Fibroblast of skin of back (primary cell): Measurements from ENCODE around the gene CCDC80.
"Not testable (repeated sequence)": the region's sequence is repeated elsewhere in the genome, so short reads cannot be mapped to it uniquely, and the experiment has no call there.

Experiments used
- DNase-seq: peaks from one replicate; pipeline ENCODE4 v3.0.0-alpha.2; 2013

The CCDC80 gene

DNA sequence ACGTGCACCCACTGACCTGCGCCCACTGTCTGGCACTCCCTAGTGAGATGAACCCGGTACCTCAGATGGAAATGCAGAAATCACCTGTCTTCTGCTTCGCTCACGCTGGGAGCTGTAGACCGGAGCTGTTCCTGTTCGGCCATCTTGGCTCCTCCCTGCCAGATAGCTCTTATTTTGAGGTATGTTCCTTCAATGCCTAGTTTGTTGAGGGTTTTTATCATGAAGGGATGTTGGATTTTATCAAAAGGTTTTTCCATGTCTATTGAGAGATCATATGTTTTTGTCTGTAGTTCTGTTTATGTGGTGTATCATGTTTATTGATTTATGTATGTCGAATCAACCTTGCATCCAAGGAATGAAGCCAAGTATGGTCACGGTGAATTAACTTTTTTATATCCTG lies 24.1 kb upstream of the CCDC80 start:
- not testable (repeated sequence) for DNase-seq

DNA sequence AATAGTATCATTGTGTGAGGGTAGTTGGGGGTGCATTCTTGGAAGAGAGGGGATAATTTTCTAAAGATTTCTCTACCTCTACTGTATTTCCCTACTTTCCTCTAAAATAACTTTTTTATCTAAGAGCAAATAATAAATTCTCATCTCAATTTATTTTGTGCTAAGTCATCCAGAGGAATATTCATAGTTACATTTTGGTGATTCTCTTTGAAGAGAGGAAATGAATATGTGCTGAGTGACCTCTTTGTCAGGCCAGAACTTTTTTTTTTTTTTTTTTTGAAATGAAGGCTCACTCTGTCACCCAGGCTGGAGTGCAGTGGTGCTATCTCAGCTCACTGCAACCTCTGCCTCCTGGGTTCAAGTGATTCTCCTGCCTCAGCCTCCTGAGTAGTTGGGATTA lies 15.1 kb upstream of the CCDC80 start:
- peak; percentile 69 for DNase-seq

DNA sequence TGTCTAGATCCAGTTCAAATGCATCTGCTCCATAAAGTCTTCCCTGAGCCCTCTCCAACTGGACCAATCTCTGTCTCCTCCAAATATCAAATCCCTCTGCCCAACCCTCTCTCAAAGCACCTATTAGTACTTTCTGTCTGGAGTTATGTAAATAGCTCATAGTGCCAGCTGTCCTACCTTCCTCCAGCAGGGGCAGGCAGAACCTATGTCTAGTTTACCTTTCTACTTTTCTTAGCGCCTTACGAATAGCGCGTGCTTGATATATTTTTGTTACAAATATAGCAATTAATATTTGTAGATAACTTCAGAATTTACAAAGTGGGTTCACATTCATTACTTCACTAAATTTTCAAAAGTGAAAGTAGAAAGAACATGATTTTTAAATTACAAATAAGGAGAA lies 14.0 kb upstream of the CCDC80 start:
- DNase-seq, result no peak

DNA sequence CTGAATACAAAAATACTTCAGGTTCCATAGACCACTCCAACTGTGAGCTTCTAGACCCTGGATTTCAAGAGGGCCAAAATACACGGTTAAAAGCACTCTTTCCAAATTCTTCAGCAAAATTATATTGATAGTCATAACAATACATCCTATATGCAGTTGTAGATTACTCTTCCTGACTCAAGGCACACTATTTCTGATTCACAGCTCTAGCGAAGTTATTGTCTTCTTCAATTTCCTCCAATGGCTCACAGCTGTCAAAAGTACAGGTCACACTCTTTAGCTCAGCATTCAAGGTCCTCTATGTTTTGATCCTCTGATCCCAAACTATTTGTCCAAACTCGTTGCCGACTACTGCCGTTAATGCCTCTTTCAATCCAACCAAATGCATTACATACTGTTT lies 13.5 kb upstream of the CCDC80 start:
- DNase-seq, result no peak

DNA sequence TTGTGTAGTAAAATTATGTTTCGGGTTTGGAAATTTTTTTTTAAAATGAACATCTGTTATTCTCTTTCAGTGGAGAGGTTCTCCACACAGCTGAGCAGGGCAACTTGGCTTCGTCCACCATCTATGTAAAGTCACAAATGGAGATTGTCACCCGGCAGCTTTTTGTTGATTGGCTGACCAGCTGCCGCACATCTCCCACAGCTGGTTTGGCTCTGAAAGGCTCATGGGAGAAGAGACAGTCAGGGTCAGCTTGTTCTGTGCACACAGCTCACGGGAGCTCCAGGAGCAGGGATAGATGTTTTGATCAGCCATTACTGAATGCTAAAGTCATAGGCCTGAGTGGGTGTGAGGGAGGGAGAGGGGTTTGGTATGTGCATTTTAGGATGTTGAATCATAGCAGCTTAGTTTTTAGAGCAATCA lies 12.9 kb upstream of the CCDC80 start:
- peak; percentile 97 for DNase-seq

DNA sequence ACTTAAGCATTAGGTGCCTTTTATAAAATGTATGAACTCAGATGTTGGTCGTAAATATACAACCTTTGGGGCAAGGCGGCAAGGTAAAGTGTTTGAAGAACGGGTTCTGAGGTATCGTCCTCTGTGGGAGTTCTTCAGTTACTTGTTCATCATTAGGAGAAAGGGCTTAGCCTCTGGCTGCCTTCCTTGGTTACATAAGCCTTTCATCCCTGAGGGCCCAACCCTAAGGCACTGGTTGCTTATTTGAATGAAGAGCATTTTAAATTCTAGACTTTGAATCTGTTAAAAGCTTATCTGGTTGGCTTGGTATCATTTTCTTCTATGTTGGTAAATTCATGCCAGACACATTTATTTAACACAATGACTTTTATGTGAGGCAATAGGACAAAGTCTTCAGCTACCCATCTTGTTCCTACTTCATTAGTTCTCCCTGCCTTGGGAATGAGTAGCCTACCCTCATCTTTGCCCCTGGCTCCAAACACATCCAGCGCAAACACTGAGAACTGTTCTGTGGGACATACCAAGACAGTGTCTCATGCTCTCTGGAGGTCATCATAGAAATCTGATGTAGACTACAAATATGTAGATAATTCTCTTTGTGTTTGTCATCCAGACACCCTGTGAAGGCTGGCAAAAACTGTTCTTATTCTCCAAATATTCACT lies 12.4 kb upstream of the CCDC80 start:
- peak; percentile 100 for DNase-seq

DNA sequence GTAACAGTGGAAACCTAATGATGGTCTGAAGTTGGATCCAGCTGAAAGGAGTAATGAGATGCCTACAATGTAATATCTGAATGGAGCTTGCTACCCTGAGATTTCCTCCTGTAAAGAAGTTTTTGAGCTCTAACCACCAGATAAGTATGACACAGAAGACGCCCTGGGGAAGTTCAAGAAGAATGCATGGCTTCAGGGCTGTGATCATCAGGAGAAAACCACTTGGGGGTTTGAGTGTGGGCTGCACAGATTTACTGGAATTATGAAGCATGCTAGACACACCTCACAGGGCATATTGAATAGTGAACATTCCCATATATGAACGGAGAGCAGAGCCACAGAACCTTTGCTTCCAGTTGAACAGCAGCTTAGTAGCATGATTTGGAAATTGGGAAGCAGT lies 10.6 kb upstream of the CCDC80 start:
- peak; percentile 98 for DNase-seq

DNA sequence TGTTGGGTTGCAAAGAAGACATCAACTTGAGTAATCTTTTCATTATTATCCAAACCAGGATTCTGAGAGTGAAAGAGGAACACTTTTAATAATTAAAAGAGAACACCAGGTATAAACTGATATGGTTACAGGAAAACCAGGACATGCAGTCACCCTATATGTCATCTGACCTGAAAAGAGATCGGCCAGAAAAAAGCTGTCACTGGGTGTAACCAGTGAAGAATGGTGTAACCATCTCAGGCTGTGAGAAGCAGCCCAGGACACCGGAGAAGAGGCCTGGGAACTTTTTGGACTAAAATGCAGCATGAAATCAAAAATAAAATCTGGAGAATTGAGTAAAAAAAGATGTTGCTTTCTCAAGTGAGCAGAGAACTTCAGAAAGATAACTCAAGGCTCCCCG lies 10.1 kb upstream of the CCDC80 start:
- DNase-seq, result peak; percentile 68

DNA sequence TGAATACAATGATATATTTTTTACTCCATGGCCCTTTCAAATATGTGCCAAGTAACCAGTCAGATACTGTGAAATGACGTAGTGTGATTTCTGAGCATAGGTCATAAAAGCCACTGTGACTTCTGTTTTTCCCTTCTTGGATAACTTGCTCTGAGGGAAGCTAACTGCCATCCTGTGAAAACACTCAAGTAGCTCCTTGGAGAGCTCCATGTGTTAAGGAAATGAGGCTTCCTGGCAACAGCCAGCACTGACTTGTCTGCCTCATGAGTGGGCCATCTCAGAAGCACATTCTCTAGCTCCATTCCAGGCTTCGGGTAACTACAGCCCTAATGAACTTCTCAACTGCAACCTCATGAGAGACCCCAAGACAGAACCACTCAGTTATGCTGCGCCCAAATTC lies 9.5 kb upstream of the CCDC80 start:
- DNase-seq, result peak; percentile 70

DNA sequence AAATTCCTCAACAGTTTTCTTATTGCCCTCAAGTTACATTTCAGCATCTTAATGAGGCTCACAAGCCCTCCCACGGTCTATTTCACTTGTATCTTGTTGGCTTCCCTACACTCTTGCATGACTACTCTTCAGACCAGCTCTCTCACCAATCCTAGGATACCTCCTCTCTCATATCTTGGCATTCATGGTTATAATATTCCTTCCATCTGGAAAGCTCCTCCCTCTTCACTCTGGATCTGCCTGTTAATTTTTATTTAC lies 8.5 kb upstream of the CCDC80 start:
- DNase-seq, result peak; percentile 99

DNA sequence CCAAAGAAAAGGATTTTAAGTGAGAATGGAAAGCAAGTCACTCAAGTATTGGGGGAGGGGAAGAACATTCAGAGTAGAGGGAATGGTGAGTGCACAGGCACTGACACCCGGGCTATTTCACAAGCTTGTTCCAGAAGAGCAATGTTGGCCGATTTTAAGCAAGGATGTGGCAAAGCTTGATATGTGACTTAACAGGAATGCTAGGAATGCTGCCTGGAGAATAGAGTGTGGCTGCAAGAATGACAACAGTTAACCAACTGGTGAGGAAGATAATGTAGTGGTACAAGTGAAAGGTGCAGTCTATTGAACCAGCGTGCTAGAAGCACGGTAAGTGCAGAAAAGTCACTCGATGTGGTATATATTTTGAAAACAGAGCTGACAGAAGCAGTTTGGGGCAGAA lies 6.2 kb upstream of the CCDC80 start:
- DNase-seq, result peak; percentile 97

DNA sequence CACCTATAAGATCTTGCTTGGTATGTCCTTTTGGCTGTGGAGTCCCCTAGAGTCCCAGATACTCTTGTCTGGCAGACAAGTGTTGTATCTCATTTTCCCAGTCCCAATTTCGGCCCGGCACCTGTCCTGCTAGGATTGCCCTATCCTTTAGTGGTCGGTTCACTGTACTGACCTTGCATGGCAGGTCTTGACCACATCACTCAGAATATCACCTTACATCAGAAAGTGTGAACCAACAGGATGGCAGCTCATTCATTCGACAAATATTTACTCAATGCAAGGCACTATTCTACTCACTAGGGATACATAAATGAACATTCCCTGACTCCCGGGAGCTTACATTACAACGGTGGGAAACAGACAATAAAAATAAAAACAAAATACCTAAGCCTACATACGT lies 5.7 kb upstream of the CCDC80 start:
- no peak for DNase-seq

DNA sequence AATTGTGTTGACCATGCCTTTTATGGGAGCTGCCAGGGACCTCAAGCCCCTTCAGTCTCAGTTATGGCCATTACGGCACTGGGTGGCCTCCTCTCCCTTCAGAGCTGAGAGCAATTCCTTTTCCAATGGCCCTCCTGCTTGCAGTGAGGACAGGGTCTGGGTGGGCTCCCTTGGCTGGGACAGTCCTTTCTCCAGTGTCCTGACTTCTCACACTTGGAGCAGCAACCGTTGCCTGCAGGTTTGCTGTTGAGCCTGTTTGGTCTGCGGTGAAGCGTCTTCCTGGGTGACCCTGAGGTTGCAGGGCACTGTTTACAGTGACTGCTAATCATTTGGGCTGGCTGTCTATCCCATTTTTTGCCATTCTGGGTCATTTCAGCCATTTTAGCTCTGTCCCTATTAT lies 3.5 kb upstream of the CCDC80 start:
- no peak for DNase-seq

DNA sequence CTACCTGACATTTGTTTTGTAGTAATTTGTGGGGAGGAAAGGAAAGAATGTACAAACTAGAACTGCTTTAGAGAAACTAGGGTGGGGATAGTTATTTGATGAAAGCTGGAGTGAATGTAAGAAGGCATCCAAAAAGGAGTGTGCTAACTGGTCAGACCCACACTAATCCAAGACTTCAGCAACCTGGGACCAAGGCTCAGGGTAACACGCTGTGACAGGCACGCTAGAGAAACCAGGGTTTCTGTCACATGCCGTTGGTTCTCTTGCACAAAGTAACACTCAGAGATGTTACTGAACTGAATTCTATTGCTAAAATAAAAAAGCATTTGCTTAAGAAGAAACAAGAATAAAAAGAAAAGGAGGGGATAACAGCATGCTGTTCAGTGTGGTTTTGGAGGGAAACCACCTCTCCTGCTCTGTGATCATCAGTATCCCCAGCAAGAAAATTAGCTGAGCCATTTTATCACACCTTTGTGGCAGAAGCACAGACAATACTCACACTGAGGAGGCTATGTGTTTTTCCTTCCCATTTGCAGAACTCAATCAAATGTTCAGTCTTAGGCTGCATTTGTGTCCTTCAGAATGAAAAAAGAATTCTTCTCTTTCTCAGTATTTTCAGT lies 2.8 kb upstream of the CCDC80 start:
- no peak for DNase-seq

DNA sequence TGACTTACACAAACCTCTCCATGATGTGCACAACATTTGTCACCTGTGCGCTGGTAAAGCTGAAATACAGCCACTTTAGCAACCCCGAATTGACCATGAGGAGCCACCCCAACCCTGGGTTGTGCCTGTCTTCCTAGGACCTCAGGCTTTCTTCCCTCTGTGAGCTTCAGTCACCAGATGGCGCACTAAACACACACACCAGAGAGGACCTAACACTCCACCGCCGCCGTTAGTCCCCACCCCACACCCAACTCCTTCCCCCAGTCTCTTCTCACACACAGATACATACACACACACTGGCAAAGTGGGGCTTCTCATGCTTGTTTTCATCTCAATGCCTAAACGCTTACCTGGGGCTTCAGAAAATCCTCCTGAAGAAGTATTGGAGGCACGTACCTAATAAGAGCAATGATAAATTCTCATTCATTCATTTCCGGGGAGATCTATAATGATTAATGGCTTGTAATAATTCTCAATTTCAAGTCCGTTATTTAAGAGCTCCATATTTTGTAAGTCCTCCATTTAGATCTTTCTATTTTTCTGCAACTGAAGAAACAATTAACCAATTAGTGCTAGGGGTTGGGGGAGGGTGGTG lies 2.1 kb upstream of the CCDC80 start:
- DNase-seq, result peak; percentile 92

DNA sequence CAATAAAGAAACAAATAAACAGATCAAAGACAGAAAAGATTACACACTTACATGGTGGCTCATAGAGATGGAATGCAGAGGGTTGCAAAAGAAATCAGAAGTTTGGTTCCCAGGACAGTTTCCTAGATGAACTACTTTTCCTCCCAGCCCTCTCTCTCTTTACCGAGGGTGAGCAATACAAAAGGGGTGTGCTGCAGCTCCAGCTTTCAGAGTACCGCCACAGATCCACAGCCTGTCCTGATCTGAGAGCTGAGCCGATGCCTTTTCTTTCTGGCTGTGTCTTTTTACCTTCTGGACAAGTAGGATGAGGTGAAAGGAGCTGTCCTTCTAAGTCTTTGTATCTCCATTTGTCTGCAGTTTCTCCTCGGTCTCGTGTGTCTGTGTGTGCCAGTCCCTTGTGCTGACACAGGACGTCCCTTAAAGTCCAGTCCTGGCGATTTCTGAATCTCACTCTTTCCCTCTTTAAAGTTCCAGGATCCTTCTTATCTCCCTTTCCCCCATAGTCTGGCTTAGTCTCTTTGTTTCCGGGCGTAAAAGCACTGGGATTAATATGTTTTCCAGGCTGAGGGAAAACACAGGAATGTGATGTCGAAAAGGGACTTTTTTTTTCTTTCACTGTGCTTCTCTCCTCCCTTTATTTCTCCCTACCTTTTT lies 540 bp downstream of the CCDC80 start:
- DNase-seq, result peak; percentile 80

DNA sequence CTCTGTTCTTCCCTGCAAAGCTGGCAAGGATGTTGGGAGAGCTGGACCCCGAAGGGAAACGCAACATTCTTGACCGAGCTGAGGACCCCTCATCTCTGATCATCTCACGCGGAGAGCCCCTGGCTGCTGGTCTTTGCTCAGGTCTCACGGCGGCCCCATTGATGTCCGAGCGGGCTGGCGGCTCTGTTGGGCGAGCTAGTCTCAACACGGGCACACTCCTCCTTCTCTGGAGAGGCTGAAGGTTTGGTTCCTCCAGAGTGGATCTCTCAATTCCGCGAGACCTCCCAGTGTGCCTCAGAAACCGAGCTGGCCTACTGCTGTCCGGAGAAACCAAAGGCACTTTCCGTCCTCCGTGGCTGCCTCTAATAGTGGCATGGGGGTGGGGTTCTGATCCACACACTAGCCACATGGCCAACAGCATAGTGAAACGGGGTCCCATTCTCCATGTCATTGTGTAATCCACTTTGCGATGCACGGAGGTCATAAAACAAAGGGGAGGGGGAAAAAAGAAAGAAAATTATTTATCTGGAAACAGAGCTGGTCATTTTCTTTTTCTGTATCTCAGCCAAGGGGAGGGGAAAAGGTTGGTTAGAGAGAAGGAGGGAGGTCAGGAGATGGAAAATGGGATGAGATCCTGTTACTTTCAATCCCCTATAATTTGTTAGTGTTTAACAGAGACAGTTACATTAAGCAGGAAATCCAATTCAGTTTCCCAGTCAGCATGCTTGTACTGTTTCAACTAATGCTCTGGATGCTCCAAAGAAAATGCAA lies 1.3 kb downstream of the CCDC80 start:
- DNase-seq, result no peak

DNA sequence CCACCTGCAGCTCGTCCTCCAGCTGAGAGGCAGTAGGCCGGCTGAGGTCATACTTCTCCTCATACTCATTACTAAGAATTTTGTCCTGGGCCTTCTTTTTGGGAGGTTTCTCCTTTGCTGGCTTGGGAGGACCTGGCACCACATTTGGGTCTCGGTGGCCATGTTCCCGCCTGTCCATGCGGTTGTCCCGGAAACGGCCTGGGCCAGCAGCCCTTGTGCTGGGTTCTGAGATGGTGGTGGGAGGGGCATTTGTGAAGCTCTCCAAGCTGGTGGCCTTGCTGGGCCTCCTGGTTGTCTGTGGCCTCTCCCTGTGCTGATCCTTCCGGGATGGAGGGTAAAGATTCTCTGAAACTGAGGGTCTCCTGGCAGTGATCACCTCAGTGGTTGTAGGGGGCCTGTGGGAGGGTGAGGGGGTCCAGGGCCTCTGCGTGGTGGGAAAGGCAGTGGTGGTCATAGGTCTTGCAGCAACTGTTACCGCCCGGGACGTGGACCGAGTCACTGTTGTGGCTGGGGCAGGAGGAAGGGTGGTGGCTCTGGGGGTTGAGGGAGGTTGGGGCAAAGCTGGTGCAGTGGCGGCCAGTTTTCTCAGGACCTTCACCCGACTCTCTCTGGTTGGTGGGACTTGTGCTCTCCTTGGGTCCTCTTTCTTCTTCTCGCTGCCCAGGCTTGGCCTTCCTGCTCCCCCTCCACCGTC lies 2.5 kb downstream of the CCDC80 start:
- no peak for DNase-seq

DNA sequence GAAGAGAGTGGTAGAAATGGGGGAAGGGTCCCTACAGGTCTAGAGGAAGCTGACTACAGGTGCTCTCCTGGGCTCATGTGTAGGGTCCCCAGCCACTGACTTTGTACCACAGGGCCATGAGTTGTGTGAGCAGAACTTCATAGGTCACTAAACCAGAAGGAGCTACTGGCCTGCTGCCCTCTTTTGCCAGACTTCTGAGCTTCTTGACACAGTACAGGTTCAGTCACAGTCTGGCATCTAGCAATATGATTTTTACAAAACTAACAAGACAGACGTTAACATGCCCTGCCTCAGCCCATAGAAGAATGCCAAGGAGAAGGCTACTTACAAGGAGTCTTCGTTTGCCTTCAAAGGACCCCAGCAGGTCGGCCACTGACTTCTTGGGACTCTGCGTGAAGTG lies 3.2 kb downstream of the CCDC80 start:
- no peak for DNase-seq

DNA sequence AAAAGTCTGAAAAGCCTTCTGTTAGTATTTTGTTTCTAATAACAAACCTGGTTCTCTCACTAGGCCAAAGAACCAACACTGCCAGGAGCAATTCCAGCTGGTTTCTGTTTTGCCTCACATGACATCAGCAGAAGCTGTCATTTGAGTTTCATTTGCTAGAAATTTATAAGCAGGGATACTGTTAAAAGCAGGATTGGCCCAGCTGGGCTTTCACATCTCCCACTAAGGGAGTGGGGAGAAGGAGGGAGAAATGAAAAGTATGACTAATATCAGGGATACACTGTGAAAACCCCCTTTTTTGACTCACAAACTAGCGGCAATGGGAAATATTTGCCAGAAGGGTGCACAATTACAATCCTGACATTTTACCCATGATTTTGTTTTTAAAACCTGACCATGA lies 5.3 kb downstream of the CCDC80 start:
- peak; percentile 66 for DNase-seq

DNA sequence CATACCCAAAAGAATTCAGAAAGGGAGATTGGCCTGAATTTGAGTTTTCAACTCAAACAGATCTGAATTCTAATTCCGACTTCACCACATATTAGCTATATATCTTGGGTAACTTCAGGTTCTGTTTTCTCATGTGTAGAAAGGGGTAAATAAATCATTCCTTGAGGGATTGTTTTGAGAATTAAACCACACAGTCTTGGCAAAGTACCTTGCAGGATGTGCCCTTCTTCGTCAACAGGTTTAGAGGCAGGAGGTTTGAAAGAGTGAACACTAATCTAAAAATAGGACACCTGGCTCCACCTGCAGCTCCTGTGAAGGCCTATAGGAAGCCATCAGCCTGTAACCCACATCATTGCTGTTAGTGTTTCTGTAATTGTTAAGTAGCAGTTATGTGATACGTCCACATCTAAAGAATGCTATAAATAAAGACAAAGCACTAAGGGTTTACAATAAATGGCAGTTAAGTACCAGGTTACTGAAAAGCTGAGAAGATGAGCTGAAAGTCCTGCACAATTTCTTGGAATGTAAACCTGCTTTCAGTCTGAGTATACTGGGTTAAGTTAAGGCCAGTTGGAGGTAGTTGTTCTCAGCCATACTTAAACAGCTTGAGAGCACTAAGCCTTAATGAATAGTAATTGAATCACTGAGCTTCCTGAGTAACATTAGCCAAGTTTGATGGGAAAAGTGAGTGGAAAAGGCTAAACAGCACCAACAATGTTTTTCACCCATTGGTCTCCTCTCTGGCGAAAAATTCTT lies 6.0 kb downstream of the CCDC80 start:
- DNase-seq, result no peak

DNA sequence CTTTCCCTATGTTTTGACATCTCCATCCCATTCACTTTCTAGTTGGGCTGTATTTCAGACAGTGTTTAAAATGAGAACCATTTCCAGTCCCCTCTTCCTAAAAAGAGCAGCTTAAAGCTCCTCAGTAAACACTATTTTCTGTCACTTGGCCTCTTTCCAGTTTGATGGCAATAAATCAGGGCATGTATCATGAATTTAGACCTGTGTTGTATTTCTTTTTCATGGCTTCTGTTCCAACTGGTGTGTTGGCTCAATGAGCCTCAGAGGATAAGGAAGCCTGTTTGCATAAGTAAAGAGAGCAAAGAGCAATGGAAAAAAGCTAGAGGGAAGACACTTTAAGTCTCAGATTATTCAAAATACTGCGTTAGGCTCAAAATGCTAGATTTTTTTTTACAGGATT lies 7.2 kb downstream of the CCDC80 start:
- no peak for DNase-seq
